AG09309 (cell line): ENCODE measurements around the gene C1QTNF2.

Experiments
- DNase-seq: peaks from one replicate; pipeline ENCODE4 v3.0.0-alpha.2; 2010; ENCODE audit warnings: low read depth
- H3K4me3 ChIP-seq: 2 replicates; pipeline ENCODE4 v1.5.1; 2011; ENCODE audit warnings: mild to moderate bottlenecking, low read depth, low read length, moderate library complexity; ENCODE audit not compliant: control insufficient read depth
- CTCF ChIP-seq: IDR thresholded peaks from 2 replicates; pipeline ENCODE4 v1.5.1; 2011; ENCODE audit warnings: mild to moderate bottlenecking, low read depth, low read length, inconsistent platforms; ENCODE audit not compliant: insufficient read depth, control insufficient read depth; ENCODE audit errors: missing control alignments

Gene C1QTNF2

GRCh38 chr5:160363660-160364395, 6.6 kb downstream of the C1QTNF2 start:
- TF ChIP-seq CTCF: no peak
- no peak overlapping the region for H3K4me3 ChIP-seq
- no peak for DNase-seq

- DNase-seq: no peak
- no peak for TF ChIP-seq CTCF
- H3K4me3 ChIP-seq: no peak overlapping the region
Observed at GRCh38 chr5:160363211-160363610, 7.2 kb downstream of the C1QTNF2 start.

GRCh38 chr5:160361624-160362228, 8.7 kb downstream of the C1QTNF2 start:
- no peak overlapping the region for H3K4me3 ChIP-seq
- DNase-seq: no peak
- no peak for TF ChIP-seq CTCF

- no peak overlapping the region for H3K4me3 ChIP-seq
- no peak for TF ChIP-seq CTCF
Observed at GRCh38 chr5:160360310-160360709, 10.1 kb downstream of the C1QTNF2 start.

GRCh38 chr5:160359816-160360215, 10.6 kb downstream of the C1QTNF2 start:
- H3K4me3 ChIP-seq: no peak overlapping the region
- no peak for TF ChIP-seq CTCF
- DNase-seq: no peak

More at GRCh38 chr5:160360310-160360709, 10.1 kb downstream of the C1QTNF2 start:
- no peak for DNase-seq

GRCh38 chr5:160359242-160359641, 11.2 kb downstream of the C1QTNF2 start:
- H3K4me3 ChIP-seq: no peak overlapping the region
- no peak for DNase-seq
- no peak for TF ChIP-seq CTCF
